Loucy (cell line): Measurements from ENCODE around the gene PIN1.

Experiments
- H2AFZ ChIP-seq: fragments of 200-600 bp; sonication (generic); 2 replicates; pipeline ENCODE4 v1.6.0; 2016; ENCODE audit warnings: antibody characterized with exemption, mild to moderate bottlenecking, low read length, moderate library complexity
- H3F3A ChIP-seq: fragments of 200-600 bp; 2 replicates; pipeline ENCODE4 v1.6.0; 2016; ENCODE audit warnings: antibody characterized with exemption, low read depth, mild to moderate bottlenecking
- H3K27me3 ChIP-seq: fragments of 200-600 bp; sonication (generic); 2 replicates; pipeline ENCODE4 v1.6.1; 2014; ENCODE audit warnings: low read length, mild to moderate bottlenecking; ENCODE audit not compliant: insufficient read depth, poor library complexity, severe bottlenecking
- H3K36me3 ChIP-seq: fragments of 200-600 bp; sonication (generic); 2 replicates; pipeline ENCODE4 v1.6.1; 2016; ENCODE audit warnings: low read length; ENCODE audit not compliant: insufficient read depth
- H3K4me1 ChIP-seq: fragments of 200-600 bp; sonication (generic); 2 replicates; pipeline ENCODE4 v1.5.1; 2014; ENCODE audit warnings: low read length, mild to moderate bottlenecking; ENCODE audit not compliant: insufficient read depth, poor library complexity, severe bottlenecking
- H3K4me2 ChIP-seq: fragments of 200-600 bp; sonication (generic); 2 replicates; pipeline ENCODE4 v1.6.0; 2014; ENCODE audit warnings: antibody characterized with exemption, low read length, low read depth, mild to moderate bottlenecking; ENCODE audit not compliant: poor library complexity, severe bottlenecking
- H3K4me3 ChIP-seq: fragments of 200-600 bp; sonication (generic); 2 replicates; pipeline ENCODE4 v1.5.1; 2014; ENCODE audit warnings: low read length, mild to moderate bottlenecking, mixed read lengths; ENCODE audit not compliant: poor library complexity, severe bottlenecking
- H3K79me2 ChIP-seq: fragments of 200-600 bp; sonication (generic); 2 replicates; pipeline ENCODE4 v1.6.1; 2014; ENCODE audit warnings: low read length; ENCODE audit not compliant: insufficient read depth
- H3K9ac ChIP-seq: fragments of 200-600 bp; sonication (generic); 2 replicates; pipeline ENCODE4 v1.6.0; 2014; ENCODE audit warnings: mild to moderate bottlenecking, low read depth, low read length, moderate library complexity; ENCODE audit not compliant: poor library complexity, severe bottlenecking
- H3K9me2 ChIP-seq: fragments of 200-600 bp; sonication (generic); replicated peaks from 2 replicates; pipeline ENCODE4 v1.6.1; 2016; ENCODE audit warnings: low read depth, low read length, mixed read lengths
- H3K9me3 ChIP-seq: fragments of 200-600 bp; sonication (generic); 2 replicates; pipeline ENCODE4 v1.6.1; 2014; ENCODE audit warnings: mild to moderate bottlenecking, antibody characterized with exemption, low read length, low read depth; ENCODE audit not compliant: insufficient read depth
- H4K20me1 ChIP-seq: fragments of 200-600 bp; sonication (generic); 2 replicates; pipeline ENCODE4 v1.6.0; 2014; ENCODE audit warnings: antibody characterized with exemption, low read length, mild to moderate bottlenecking; ENCODE audit not compliant: insufficient read depth, poor library complexity, severe bottlenecking
- EZH2phosphoT487 ChIP-seq: fragments of 200-600 bp; IDR thresholded peaks from 2 replicates; pipeline ENCODE4 v1.6.1; 2018; ENCODE audit warnings: antibody characterized with exemption, mild to moderate bottlenecking, moderate library complexity, borderline replicate concordance
- TF ChIP-seq, protein P1 (sequence below): fragments of 200-600 bp; sonication (generic); conservative IDR thresholded peaks from 2 replicates; pipeline ENCODE4 v1.5.1; 2014; ENCODE audit warnings: mild to moderate bottlenecking, antibody characterized with exemption, low read length

Gene PIN1

GRCh38 chr19:9811139-9811538 is 24.0 kb upstream of the PIN1 start:
- H3K4me1 ChIP-seq: no peaks in the 10 kb centered on the region
- H3K4me2 ChIP-seq: no peak overlapping the region
- peaks cover 22% of the 10 kb centered on the region; the same call in 1 of the 2 replicates for H3K36me3 ChIP-seq
- peaks cover 6% of the 10 kb centered on the region for H3K79me2 ChIP-seq
- H2AFZ ChIP-seq: no peak overlapping the region
- H3F3A ChIP-seq: no peaks in the 10 kb centered on the region
- no peaks in the 10 kb centered on the region for H3K9me2 ChIP-seq
- H4K20me1 ChIP-seq: no peaks in the 10 kb centered on the region
- no peak overlapping the region for H3K9ac ChIP-seq
- no peaks in the 10 kb centered on the region for H3K27me3 ChIP-seq
- no peak overlapping the region for H3K4me3 ChIP-seq
- no peaks in the 10 kb centered on the region for H3K9me3 ChIP-seq
- TF ChIP-seq, protein P1, sequence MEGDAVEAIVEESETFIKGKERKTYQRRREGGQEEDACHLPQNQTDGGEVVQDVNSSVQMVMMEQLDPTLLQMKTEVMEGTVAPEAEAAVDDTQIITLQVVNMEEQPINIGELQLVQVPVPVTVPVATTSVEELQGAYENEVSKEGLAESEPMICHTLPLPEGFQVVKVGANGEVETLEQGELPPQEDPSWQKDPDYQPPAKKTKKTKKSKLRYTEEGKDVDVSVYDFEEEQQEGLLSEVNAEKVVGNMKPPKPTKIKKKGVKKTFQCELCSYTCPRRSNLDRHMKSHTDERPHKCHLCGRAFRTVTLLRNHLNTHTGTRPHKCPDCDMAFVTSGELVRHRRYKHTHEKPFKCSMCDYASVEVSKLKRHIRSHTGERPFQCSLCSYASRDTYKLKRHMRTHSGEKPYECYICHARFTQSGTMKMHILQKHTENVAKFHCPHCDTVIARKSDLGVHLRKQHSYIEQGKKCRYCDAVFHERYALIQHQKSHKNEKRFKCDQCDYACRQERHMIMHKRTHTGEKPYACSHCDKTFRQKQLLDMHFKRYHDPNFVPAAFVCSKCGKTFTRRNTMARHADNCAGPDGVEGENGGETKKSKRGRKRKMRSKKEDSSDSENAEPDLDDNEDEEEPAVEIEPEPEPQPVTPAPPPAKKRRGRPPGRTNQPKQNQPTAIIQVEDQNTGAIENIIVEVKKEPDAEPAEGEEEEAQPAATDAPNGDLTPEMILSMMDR: no peak
- TF ChIP-seq EZH2phosphoT487: no peak

GRCh38 chr19:9818175-9818733 is 16.9 kb upstream of the PIN1 start:
- peak overlapping the region; percentile 96 for H3K4me2 ChIP-seq
- no peaks in the 10 kb centered on the region for H3F3A ChIP-seq
- peaks cover 18% of the 10 kb centered on the region for H3K4me1 ChIP-seq
- TF ChIP-seq EZH2phosphoT487: no peak
- TF ChIP-seq, protein P1: no peak
- H3K4me3 ChIP-seq: peak overlapping the region; percentile 87
- peak overlapping the region; percentile 81 for H2AFZ ChIP-seq
- no peaks in the 10 kb centered on the region for H3K9me3 ChIP-seq
- H4K20me1 ChIP-seq: peaks cover 15% of the 10 kb centered on the region
- no peaks in the 10 kb centered on the region for H3K36me3 ChIP-seq
- peaks cover 30% of the 10 kb centered on the region for H3K79me2 ChIP-seq
- H3K9me2 ChIP-seq: no peaks in the 10 kb centered on the region
- no peaks in the 10 kb centered on the region for H3K27me3 ChIP-seq
- peak overlapping the region; percentile 84 for H3K9ac ChIP-seq

DNA sequence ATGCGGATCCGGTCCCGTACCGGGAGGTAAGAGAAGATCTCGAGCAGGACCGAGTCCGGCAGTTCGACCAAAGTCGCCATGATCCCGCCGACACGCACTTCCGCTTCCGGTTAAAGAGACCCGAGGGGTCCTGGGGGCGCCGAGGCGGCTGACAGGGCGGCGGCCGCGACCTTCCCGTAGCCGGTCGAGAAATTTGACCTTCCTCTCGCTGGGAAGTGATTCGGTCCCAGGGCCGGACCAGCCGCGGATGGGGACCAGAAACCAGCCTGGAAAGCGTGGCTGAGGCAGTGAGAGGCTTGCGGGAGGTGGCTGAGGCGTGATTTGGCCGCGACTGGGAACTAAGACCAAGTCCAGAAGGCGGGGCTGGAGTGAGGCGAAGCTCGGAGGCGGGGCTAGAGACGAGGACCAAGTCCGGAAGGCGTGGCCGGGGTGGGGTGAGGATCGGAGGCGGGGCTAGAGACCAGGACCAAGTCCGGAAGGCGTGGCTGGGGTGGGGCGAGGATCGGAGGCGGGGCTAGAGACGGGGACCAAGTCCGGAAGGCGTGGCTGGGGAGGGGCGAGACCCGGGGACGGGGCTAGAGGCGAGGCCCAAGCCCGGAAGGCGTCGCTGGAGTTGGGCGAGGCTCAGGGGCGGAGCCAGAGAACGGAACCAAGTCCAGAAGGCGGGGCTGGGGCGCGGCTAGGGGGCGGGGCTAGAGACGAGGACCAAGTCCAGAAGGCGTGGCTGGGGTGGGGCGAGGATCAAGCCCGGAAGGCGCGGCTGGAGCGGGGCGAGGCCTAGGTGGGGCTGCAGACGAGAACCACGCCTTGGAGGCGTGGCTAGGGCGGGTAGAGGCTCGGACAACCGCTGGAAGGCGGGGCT is 16.2 kb upstream of the PIN1 start, which contains the start of gene FBXL12:
FBXL12 (minus strand) TSS at position 346 of the 862 bp plus-strand sequence; CDS start at position 80, 266 bp downstream.
- Histone ChIP-seq H3K4me2 (peak within 1 kb of the TSS; percentile 96), H3K9ac (peak within 1 kb of the TSS; percentile 84), H3K9me3 (no peaks in the 10 kb centered on the region), H3K4me1 (peaks cover 18% of the 10 kb centered on the region), H4K20me1 (peaks cover 15% of the 10 kb centered on the region), H3K4me3 (peak within 1 kb of the TSS; percentile 87), H3K79me2 (peaks cover 30% of the 10 kb centered on the region), H3K27me3 (no peaks in the 10 kb centered on the region), H3K9me2 (no peaks in the 10 kb centered on the region), H3K36me3 (no peaks in the 10 kb centered on the region), H3F3A (no peaks in the 10 kb centered on the region), H2AFZ (peak within 1 kb of the TSS; percentile 81)
- TF ChIP-seq EZH2phosphoT487: no peak
- TF ChIP-seq, protein P1: no peak
